GM19372 (cell line): ENCODE data around the gene LRRC28.
"Not testable (repeated sequence)": the region's sequence is repeated elsewhere in the genome, so short reads cannot be mapped to it uniquely, and the experiment has no call there.

ENCODE experiments used
- ATAC-seq: cut with Tn5 transposase; IDR thresholded peaks from one replicate; pipeline ENCODE4 v1.9.1; 2021; ENCODE audit warnings: mild to moderate bottlenecking, low read depth, moderate library complexity; ENCODE audit not compliant: unreplicated experiment

LRRC28 gene

DNA sequence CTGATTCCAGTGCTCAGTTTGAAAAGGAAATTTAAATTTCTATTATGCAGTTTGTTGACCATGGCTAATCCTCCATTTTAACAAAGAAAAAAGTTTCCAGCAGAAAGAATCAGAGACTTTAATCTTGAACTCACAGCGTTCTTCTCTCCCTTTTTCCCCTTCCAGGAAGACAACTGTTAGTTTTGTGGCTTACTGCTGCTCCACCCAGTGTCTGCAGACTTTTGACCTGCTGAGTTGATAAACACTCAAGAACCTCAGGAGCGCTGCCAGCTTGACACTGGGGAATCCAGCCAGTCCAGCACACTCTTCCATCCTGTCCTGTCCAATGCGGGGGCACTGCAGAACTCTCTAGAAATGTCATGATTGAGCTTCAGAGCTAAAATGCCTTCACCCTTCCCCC lies 134.6 kb downstream of the LRRC28 start:
- no peak for ATAC-seq

DNA sequence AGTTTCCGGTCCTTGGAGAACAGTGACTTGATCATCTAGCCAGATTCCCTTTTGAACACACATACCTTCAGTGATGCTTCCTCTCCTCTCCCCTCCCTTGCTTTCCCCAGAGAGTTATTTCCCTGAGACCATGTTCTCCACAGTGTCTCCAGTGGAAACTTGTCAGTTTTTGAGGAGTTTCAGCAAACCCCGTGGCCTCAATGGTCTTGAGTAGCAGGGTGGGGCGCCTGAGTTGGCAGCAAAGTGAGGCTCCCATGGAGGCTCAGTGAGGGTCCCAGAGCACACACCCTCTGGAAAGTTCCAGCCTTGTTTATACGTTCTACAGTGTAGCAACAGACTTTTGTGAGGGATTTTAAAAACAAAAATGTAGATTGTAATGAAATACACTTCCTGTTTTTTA lies 135.1 kb downstream of the LRRC28 start:
- no peak for ATAC-seq

DNA sequence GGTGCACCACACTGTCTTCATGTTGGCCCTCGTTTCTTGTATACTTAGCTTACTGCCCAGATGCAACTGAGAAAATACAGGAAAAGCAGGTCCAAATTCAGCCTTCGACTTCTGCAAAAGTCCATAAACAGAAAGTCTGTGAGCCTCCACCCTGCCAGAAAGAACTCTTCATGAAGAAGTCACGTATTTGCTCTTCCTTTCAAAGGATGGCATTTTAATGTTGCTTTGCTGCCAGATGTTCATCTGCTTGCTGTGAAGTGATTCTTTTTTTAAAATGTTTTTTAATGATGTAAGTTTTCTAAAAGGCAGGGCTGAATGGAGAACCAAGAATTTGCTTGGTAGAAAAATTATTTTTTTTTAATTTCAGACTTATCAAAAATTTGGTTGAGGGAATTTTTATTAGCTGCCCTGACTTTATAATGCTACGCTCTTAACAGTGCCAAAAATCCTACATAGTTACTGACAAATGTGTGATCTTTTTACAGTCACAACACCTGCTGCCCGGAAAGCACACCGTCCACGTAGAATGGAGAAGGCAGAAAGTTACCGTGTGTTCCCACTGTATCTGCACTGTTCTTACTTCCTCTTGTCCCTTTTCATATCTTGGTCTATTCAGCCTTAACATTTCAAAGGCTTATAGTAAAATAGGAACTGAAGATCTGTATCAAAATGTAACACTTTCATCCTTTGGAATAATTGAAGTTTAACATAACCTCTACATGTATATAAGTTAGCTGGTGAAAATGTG lies 136.3 kb downstream of the LRRC28 start:
- no peak for ATAC-seq

DNA sequence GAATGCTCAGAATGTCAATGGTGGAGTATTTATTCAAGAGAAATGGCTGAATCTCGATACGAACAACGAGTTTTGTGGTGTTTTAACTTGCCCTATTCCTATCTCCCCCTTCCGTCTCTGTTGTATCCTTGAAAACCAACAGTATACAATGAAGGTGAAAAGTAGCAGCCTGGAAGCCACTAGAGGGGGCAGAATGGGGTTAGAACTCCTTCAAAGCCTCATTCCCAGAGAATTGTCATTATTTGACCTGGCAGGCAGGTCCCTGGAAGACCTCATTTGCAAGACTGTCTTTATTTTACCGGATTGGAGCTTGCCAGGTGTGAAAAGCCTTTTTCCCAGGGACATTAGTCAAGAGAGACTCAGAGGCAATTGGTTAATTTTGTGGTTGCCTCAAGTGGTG lies 139.4 kb downstream of the LRRC28 start:
- no peak for ATAC-seq

DNA sequence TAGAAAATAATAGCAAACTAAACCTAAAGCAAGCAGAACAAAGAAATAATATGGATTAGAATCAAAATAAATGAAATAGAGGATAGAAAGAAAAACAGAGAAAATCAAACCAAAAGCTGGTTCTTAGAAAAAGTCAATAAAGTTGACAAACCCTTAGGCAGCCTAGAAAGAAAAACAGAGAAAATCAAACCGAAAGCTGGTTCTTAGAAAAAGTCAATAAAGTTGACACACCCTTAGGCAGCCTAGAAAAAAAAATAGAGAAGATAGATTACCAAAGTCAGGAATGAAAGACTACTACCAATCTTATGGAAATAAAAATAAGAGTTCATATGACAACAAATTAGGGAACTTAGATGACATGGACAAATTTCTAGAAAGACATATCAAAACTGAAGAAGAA lies 142.4 kb downstream of the LRRC28 start:
- ATAC-seq = no peak

DNA sequence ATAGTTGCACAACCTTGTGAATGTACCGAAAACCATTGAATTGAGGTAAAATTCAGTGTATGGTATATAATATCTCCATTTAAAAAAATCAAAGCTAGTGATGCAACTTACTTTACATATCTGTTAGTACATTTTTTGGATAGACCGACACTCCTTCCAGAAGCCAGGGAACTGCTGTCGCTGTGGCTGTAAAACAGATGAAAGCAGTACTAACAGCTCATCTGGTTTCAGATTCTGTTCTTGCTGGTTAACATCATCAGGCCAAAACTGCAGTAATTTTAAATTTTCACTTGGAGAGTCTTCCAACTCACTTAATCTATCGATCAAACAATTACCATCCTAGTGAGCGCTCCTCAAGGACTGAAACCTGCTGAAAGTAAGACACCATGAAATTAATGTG lies 145.1 kb downstream of the LRRC28 start:
- no peak for ATAC-seq

DNA sequence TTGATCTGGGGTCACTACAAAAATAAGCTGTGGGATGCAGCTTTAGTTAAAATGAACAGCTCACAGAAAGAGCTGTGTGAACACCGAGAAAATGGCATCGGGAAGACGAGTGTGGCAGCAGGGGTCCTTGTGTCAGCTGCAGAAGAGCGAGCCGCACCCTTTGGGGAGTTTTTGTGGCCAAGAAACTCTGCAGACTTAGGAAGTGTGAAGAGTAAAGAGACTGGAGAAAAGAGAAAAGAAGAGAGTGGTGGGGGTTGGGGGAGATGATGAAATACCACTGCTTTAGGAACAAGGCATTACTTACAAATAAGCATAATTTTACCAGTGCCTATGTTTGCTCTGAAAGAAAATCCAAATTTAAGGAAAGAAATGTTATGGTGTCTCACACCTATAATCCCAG lies 147.8 kb downstream of the LRRC28 start:
- ATAC-seq = no peak

DNA sequence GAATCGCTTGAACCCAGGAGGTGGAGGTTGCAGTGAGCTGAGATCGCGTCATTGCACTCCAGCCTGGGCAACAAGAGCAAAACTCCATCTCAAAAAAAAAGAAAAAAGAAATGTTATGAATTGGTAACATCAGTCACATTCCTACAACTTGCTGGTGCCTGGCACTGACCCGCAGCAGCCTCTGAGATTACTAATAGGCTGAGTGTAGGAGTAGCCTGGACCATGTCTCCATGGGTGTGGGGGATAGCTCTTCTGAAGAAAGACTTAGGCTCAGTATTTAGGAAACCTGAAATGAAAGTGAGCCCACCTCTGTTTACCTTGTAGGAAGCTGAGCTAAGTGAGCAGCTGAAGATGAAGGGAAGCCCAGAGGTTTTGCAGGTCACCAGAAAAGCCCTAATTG lies 148.3 kb downstream of the LRRC28 start:
- ATAC-seq = no peak

DNA sequence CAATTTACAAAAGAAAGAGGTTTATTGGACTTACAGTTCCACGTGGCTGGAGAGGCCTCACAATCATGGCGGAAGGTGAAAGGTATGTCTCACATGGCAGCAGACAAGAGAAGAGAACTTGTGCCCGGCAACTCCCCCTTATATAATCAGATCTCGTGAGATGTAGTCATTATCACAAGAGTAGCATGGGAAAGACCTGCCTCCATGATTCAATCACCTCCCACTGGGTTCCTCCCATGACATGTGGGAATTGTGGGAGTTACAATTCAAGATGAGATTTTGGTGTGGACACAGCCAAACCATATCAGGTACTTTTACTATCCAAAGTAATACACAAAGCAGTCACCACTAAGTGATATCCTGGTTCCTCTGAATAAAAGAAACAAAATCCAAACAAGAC lies 149.9 kb downstream of the LRRC28 start:
- not testable (repeated sequence) for ATAC-seq

DNA sequence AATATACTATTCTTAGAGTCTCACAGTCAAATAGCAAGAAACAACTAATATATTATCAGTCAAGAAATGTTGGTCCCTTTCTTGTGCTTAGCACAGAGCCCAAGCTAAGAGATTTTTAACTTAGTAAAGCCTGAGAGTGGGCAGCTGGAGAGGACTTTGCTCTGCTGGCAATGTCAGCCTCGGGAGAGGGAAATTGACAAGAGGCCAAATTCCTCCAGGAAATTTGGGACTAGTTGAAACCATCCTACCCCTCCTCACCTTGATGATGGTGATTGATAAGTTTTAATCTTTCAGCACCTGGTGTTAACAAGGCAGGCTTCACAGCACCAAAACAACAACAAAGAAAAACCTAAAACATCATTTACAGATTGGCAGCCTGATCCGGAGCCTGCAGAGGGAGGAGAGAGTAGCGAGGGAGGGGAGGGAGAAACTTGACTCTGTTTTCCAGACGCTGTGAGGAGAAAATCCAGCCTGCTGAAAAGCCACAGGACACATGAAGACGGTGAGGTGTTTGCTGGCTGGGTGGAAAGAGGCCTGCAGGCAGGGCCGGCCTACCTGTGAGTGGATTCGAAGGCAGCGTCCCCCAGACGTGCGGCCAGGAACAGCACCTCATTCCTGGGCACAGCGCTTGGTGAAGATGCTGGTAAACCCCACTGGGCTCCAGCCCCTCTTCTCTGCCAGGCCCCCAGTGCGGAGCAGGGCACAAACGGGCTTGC lies 150.9 kb downstream of the LRRC28 start:
- no peak for ATAC-seq

DNA sequence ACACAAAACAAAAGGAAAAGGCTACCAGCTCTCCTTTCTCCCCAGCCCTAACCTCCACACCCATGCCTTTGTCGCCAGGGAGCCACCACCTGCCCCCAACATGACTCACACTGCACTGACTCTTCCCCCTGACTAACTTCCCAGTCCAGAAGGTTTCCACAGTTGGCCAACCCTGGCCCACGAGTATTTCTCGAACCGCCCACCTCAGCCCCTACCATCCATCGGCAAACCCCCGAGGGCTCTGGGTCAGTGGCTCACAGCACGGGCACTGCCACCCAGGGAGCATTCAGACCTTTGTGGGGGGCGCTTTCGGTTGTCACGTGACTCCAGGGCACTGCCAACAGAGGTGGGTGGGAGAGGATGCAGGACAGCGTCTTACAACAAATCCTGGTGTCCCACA lies 152.3 kb downstream of the LRRC28 start:
- no peak for ATAC-seq

DNA sequence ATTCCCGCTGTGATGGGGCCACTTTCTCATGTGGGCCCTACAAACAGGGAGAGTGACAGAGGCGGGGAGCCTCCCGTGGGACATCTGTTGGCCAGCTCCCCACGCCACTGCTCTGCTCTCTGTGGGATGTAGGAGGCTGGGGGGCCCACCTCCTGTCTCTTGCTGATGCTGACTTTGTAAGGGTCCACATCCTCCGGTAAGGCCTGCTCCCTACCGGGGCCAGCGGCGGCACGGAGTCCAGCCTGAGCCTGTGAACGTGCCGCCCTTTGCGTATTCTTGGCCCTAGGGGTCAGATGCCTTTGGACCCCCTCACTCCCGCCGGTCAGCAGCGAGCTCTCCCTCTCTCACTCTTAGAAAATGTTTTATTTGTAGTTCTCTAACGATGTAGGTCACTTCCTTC lies 153.2 kb downstream of the LRRC28 start:
- ATAC-seq = no peak

DNA sequence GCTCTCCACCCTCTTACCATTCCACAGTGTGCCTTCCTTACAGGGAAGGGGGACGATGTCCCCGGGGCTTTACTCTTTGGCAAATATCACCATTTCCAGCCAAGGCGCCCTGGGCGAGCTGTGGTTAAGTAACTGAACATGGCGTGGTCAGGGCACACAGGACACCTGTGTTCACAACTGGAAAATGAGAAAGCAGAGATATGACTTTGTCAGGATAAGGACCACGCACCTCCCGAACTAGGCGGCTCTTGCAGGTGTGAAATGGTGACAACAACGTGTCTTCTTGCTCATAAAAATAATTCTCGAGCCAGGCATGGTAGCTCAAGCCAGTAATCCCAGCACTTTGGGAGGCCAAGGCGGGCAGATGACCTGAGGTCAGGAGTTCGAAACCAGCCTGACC lies 154.8 kb downstream of the LRRC28 start:
- no peak for ATAC-seq

DNA sequence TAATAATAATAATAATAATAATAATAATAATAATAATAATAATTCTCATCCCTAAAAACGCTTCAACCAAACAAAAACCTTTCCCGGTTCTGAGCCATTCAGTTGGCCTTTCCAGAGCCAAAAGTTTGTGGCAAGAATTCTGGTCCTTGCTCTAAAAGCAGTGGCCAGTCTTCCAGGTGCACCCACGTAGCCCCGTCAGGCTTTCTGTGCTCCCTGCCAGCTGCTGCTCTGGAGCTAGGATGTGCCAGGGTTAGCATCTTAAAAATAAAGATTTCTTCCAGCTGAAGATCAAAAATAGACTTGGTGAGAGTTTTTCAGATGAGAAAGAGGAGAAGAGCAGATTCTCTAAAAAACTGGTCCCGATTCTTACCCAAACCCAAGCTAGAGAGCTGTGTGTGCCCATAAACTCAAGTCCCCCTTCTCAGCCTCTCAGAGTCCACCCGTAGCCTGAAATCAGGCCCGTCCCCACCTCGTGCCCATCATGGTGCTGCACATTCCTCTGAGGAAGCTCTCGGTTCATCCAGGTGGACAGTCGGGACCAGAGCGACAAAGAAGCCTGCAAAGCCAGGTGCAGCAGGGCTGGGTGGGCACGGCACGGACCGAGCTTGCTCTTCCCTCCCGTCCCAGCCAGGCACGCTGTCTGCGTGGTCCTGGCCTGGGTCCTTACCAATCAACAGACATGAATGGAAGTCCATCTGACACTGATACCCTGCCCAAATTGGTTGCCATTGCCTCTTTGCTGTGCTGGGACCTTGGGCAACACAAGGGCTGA lies 155.6 kb downstream of the LRRC28 start:
- no peak for ATAC-seq

DNA sequence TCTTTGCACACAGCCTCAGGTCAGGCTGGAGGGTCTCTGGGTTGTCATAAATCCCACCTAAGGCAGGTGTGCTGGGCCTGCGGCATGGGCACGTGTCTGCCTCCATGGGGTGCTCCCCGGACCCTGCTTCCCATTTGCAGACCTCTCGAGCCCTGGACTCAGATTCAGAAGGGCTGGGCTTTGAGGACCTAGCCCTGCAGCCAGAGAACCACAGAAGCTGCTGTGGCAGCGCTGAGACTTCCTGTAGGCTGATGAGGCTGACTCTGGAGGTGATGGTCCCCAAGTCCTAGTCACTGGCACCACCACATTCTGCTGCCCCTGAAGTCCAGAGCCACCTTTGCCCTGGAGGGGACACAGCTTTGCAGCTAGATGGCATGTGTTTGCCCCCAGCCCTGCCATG lies 156.4 kb downstream of the LRRC28 start:
- ATAC-seq = no peak

DNA sequence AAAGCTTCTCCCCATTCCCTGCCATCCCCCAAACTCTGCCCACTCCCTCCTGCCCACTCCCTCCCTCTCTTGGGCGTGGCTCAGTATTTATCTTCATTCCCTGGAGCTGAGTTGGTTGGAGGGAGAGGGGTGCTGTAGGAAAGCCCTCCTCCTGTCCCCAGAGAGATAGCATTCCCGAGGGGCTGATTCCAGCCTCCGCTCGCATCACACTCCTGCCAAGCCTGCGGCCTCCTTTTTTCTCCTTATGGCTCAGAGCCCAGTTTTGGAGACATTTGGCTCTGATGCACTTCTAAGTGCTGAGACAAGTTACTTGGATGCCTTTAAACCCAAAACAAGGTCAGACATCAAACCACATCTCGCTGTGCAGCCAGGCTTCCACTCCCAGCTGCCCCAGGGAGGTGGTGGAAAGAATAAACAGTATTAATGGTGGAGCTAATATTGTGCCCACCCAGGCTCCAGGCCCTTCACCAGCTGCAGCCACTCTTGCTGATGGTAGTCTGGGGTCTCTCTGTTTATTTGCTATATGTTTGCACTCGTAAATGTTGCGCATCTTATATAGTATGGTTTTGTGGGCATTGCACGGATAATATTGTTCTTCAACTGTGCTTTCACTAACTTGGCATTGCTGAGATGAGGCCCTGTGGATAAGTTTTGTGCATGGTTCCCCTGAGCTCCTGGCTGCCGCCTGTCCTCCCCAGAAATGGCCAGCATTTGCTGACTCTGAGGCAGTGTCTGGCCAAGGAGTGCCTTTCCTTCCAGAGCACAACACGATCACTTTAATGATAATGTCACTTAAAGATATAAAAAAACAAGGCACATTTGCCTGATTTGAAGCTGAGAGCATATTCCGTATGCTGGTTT lies 157.2 kb downstream of the LRRC28 start:
- no peak for ATAC-seq

DNA sequence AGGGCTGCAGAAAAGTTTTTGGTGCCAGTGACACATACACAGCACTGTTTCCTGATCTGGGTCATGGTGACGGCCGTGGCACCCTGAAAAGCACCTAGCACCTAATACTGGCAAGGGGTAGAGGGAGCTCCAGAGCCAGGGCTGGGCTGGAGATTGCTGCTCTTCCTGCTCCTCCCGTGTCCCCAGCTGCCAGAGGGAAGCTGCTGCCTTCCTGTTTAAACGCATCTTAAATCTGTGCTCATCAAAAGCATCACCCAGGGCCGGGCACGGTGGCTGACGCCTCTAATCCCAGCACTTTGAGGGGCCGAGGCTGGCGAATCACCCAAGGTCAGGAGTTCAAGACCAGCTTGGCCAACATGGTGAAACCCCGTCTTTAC lies 157.8 kb downstream of the LRRC28 start:
- ATAC-seq = no peak

DNA sequence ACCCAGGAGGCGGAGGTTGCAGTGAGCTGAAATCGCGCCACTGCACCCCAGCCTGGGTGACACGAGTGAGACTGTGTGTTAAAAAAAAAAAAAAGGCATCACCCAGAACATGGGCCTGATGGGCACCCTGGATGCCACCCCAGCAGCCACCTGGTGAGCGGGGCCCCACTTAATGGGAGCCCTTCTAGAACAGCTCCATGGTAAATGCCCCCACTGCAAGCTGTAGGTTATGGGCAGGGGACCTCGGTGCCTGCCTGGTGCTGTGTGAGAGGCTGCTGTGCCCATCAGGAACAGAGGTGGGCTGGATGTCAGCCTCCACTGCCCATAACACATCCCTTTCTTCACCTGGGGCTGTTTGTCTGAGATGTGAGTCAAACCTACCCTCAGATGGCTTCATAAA lies 158.3 kb downstream of the LRRC28 start:
- no peak for ATAC-seq

DNA sequence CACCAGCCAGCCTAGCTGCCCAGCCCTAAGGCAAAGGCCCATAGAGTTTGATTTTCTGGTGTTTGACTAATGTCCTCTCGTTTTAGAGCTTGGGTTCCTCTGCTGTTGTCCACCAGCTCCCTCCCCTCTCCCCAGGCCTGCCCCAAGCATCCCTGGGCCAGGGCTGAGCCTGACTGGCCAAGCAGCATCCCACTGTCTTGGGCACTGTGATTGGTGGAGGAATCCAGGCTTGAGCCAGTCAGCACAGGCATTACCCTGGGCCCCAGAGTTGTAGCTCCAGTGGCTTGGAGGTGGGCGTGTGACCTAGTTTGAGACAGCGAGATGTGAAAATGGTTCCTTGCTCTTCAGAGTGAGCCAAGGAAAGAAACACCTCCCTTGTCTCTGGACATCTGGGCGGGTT lies 159.2 kb downstream of the LRRC28 start:
- ATAC-seq = no peak

DNA sequence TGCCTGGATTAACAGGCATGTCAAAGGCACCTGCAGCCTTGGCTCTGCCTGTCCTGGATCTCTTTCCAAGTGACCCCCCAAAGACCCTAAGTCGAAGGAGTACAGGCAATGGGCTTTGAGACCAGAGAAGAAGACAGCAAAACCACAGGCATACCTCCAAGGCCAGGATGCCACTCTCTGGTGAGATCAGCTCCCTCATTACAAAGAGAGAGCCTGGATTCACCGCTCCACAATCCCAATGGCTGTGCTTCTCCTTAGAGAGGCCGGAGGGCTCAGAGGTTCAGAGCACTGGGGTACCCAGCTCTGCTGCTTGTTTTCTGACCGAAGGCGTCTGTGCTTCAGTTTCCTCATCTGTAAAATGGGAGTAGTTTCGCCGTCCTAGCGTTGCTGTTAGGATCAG lies 160.0 kb downstream of the LRRC28 start:
- no peak for ATAC-seq

DNA sequence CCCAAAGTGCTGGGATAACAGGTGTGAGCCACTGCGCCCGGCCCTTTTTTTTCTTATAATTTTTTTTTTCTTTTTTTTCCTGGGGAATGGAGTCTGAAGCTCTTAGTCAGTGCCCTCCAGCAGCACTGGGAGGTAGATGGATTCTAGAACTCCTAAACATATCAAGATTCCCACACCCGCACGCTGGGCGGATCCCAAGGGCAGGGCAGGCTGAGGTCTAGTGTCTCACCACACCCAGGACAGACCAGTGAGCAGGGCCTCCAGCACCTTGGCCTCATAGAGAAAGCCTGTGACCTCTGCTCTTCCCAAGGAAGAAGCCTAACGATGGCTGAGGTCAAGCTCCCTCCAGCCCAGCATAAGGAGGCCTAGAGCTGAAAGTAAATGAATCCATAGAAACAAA lies 160.8 kb downstream of the LRRC28 start:
- ATAC-seq = no peak
